Smooth muscle cell (in vitro differentiated cells): ENCODE measurements around the gene PCDH9. TPM values are rescaled to one million over a fixed set of nuclear protein-coding genes. Genes with fewer than 3 reads are reported as not detected.

Experiments used
- DNase-seq: peaks from one replicate; lab custom pipeline; 2025; ENCODE audit not compliant: unreplicated experiment; lab: John Stamatoyannopoulos, UW
- H2AFZ ChIP-seq: fragments of 200-600 bp; sonication (generic); 2 replicates; pipeline ENCODE4 v1.6.0; 2016; ENCODE audit warnings: antibody characterized with exemption, low read depth, mild to moderate bottlenecking
- H3F3A ChIP-seq: fragments of 200-600 bp; sonication (generic); 2 replicates; pipeline ENCODE4 v1.6.0; 2017; ENCODE audit warnings: antibody characterized with exemption, low read depth
- H3K27ac ChIP-seq: fragments of 200-600 bp; sonication (generic); 2 replicates; pipeline ENCODE4 v1.5.1; 2016; ENCODE audit warnings: low read depth, mild to moderate bottlenecking
- H3K27me3 ChIP-seq: fragments of 200-600 bp; sonication (generic); 2 replicates; pipeline ENCODE4 v1.6.1; 2016; ENCODE audit warnings: low read depth, mild to moderate bottlenecking
- H3K36me3 ChIP-seq: fragments of 200-600 bp; sonication (generic); 2 replicates; pipeline ENCODE4 v1.5.1; 2016; ENCODE audit warnings: low read depth
- H3K4me1 ChIP-seq: fragments of 200-600 bp; sonication (generic); 2 replicates; pipeline ENCODE4 v1.5.1; 2016; ENCODE audit warnings: low read depth
- H3K4me2 ChIP-seq: fragments of 200-600 bp; sonication (generic); 2 replicates; pipeline ENCODE4 v1.6.0; 2016; ENCODE audit warnings: mild to moderate bottlenecking
- H3K4me3 ChIP-seq: fragments of 200-600 bp; sonication (generic); 2 replicates; pipeline ENCODE4 v1.5.1; 2016; ENCODE audit warnings: mild to moderate bottlenecking
- H3K79me2 ChIP-seq: fragments of 200-600 bp; sonication (generic); 2 replicates; pipeline ENCODE4 v1.6.0; 2016; ENCODE audit warnings: low read depth, mild to moderate bottlenecking
- H3K9ac ChIP-seq: fragments of 200-600 bp; sonication (generic); 2 replicates; pipeline ENCODE4 v1.6.0; 2016; ENCODE audit warnings: low read depth
- H3K9me3 ChIP-seq: fragments of 200-600 bp; sonication (generic); replicated peaks from 2 replicates; pipeline ENCODE4 v1.5.1; 2016; ENCODE audit warnings: low read depth
- H4K20me1 ChIP-seq: fragments of 200-600 bp; sonication (generic); 2 replicates; pipeline ENCODE4 v1.6.0; 2016; ENCODE audit warnings: low read depth
- WGBS: methylation state at CpG from one replicate; pipeline ENCODE4 v1.1.7; 2016; ENCODE audit warnings: low lambda C conversion rate; 5-methylcytosine and 5-hydroxymethylcytosine counted together
- polyA plus RNA-seq: library from polyadenylated mRNA; unstranded; fragments of >200 nt; fragmentation: Nextera tagmentation; extraction: Ambion mirVana; gene quantifications from 2 replicates; pipeline ENCODE4 v1.2.1, GENCODE V29; 2016
- total RNA-seq: library from RNA; depleted of rRNA; stranded (reverse); fragments of >200 nt; gene quantifications from 2 replicates; pipeline ENCODE4 v1.2.3, GENCODE V29; 2014
- TF ChIP-seq, protein P1 (sequence below): fragments of 200-600 bp; sonication (generic); IDR thresholded peaks from 2 replicates; pipeline ENCODE4 v1.5.1; 2017; ENCODE audit warnings: borderline replicate concordance, mild to moderate bottlenecking, antibody characterized with exemption; ENCODE audit not compliant: insufficient read depth, poor library complexity, severe bottlenecking

PCDH9 gene
- total and polyA plus RNA-seq, 2 experiments from 2014 or later: 0.65 to 1.9 TPM

DNA sequence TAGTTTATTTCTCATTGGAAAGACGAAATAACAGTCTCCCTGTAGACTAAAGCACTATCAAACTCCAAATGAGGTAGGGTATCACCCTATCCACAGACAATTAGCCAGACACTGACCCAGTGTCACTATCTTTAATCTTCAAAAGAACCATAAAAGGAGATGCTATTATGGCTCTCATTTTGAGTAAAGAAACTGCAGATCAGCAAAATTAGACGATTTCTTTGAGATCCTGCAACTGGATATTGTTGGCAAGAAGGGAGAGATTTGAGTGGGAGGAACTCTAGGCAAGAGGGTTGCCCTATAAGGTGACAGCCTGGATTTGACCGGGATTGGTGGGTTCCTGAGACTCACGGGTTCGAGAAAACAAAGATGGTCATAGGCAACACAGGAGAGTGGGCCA lies 71.2 kb downstream of the PCDH9 start:
- no peaks in the 10 kb centered on the region for H3K79me2 ChIP-seq
- no peaks in the 10 kb centered on the region for H3F3A ChIP-seq
- no peaks in the 10 kb centered on the region for H3K9me3 ChIP-seq
- H3K36me3 ChIP-seq: no peaks in the 10 kb centered on the region
- no peaks in the 10 kb centered on the region for H3K27me3 ChIP-seq
- no peaks in the 10 kb centered on the region for H4K20me1 ChIP-seq
- WGBS: 93% methylated on average over 5 of the region's 5 CpGs
- no peak overlapping the region for H3K4me2 ChIP-seq
- TF ChIP-seq, protein P1, sequence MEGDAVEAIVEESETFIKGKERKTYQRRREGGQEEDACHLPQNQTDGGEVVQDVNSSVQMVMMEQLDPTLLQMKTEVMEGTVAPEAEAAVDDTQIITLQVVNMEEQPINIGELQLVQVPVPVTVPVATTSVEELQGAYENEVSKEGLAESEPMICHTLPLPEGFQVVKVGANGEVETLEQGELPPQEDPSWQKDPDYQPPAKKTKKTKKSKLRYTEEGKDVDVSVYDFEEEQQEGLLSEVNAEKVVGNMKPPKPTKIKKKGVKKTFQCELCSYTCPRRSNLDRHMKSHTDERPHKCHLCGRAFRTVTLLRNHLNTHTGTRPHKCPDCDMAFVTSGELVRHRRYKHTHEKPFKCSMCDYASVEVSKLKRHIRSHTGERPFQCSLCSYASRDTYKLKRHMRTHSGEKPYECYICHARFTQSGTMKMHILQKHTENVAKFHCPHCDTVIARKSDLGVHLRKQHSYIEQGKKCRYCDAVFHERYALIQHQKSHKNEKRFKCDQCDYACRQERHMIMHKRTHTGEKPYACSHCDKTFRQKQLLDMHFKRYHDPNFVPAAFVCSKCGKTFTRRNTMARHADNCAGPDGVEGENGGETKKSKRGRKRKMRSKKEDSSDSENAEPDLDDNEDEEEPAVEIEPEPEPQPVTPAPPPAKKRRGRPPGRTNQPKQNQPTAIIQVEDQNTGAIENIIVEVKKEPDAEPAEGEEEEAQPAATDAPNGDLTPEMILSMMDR: no peak
- H3K4me3 ChIP-seq: no peak overlapping the region
- no peak for DNase-seq
- H3K9ac ChIP-seq: no peak overlapping the region
- H3K4me1 ChIP-seq: no peaks in the 10 kb centered on the region
- H2AFZ ChIP-seq: no peak overlapping the region
- no peak overlapping the region for H3K27ac ChIP-seq

DNA sequence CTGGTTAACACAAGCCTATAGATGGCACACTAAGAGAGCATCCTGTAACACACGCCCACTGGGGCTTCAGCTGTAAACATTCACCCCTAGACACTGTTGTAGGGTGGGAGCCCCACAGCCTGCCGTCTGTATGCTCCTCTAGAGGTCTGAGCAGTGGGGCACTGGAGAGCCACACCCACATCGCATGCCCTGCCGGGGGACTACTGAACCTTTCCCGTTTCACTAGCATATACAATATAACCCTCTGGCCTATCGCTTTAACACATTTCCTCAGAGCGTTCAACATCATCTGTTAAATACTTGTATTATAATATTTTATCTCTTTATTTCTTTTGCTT lies 73.4 kb downstream of the PCDH9 start:
- Histone ChIP-seq H3K9ac (no peak overlapping the region), H2AFZ (no peak overlapping the region), H3K9me3 (no peaks in the 10 kb centered on the region), H3K36me3 (no peaks in the 10 kb centered on the region), H3K4me3 (no peak overlapping the region), H3K4me2 (no peak overlapping the region), H3K27ac (no peak overlapping the region), H3K4me1 (no peaks in the 10 kb centered on the region), H3F3A (no peaks in the 10 kb centered on the region), H3K79me2 (no peaks in the 10 kb centered on the region), H3K27me3 (no peaks in the 10 kb centered on the region), H4K20me1 (no peaks in the 10 kb centered on the region)
- no peak for DNase-seq
- TF ChIP-seq, protein P1: no peak
- WGBS: 73% methylated on average over 7 of the region's 7 CpGs

DNA sequence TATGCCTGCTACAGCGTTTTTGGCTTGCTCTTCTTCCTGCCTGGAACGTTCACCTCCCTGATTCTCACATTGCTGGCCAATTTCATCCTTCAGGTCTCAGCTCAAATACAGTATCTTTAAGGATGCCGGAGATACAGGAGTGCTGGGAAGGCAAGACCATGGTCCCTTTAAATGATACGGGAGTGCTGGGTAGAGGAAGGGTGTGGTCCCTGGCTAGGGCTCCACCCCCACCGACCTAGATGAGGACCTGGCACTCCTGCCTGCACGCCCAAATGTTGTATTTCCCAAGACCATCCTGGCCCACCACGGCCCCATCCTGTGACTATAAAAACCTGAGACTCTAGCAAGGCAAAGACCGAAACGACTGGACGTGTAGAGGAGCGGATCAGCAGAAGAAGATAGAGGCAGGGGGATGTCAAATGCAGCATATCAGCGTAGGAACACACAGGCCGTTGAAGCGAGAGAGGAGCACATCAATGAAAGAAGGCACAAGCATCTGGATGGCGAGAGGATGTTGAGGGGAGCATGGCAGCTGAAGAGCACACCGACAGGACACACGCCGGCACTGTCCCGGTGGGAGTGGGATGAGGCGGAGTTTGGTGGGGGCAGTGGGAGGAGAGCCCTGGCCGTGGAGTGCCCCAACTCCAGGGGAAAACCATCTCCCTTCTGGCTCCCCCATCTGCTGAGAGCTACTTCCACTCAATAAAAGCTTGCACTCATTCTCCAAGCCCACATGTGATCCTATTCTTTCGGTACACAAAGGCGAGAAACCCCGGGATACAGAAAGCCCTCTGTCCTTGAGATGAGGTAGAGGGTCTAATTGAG lies 74.0 kb downstream of the PCDH9 start:
- no peaks in the 10 kb centered on the region for H3K79me2 ChIP-seq
- no peak for DNase-seq
- no peak overlapping the region for H3K9ac ChIP-seq
- no peaks in the 10 kb centered on the region for H3F3A ChIP-seq
- no peaks in the 10 kb centered on the region for H4K20me1 ChIP-seq
- no peak overlapping the region for H2AFZ ChIP-seq
- H3K4me3 ChIP-seq: no peak overlapping the region
- H3K4me1 ChIP-seq: no peaks in the 10 kb centered on the region
- no peaks in the 10 kb centered on the region for H3K36me3 ChIP-seq
- no peak overlapping the region for H3K4me2 ChIP-seq
- no peaks in the 10 kb centered on the region for H3K9me3 ChIP-seq
- H3K27ac ChIP-seq: no peak overlapping the region
- WGBS: 91% methylated on average over 24 of the region's 24 CpGs
- no peaks in the 10 kb centered on the region for H3K27me3 ChIP-seq
- TF ChIP-seq, protein P1: no peak

DNA sequence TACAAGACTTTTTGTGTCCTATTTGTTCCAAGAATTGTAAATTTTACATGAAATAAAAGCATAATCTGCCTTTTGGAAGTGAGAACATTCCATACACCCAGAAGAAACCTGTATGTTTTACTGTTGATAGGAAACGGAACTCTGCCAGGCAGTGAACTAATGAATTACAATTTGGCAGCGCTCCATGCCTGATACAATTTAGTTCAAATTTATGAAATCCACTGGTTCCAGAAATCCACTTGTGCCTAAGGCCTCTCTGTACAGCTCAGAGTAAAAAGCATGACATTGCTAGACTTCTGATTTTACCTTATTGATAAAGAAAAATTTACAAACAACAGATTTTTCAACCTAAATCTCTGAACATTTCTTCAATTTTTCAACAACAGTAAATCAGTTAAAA lies 78.1 kb downstream of the PCDH9 start:
- 95% methylated on average over 2 of the region's 2 CpGs for WGBS
- Histone ChIP-seq H3F3A (no peaks in the 10 kb centered on the region), H3K27me3 (no peaks in the 10 kb centered on the region), H3K36me3 (no peaks in the 10 kb centered on the region), H2AFZ (no peak overlapping the region), H3K27ac (no peak overlapping the region), H3K4me3 (no peak overlapping the region), H4K20me1 (no peaks in the 10 kb centered on the region), H3K4me2 (no peak overlapping the region), H3K4me1 (peaks cover 9% of the 10 kb centered on the region), H3K79me2 (no peaks in the 10 kb centered on the region), H3K9ac (no peak overlapping the region), H3K9me3 (no peaks in the 10 kb centered on the region)
- no peak for DNase-seq
- TF ChIP-seq, protein P1: no peak
